ENCODE data around the gene CORO2A. TPM values are rescaled to one million over a fixed set of nuclear protein-coding genes. Genes with fewer than 3 reads are reported as not detected.

The CORO2A gene
- total and polyA plus RNA-seq, 2 of the 13 experiments (the other 11 are each of a cell fraction or from before 2014, with no cell fraction given) = 14.4 to 15.3 TPM

- DNase-seq (ENCODE audit: low spot score) = no peak
- TF ChIP-seq CEBPB (IDR thresholded peaks at IDR 0.05; ENCODE audit: borderline replicate concordance, low read depth, low read length) = peak; percentile 30; the same call in 1 of the 2 replicates
- no peak for TF ChIP-seq KIAA2018 (CRISPR knock-in tag; IDR thresholded peaks at IDR 0.05; ENCODE audit: borderline replicate concordance)
- TF ChIP-seq TFAP4 (IDR thresholded peaks at IDR 0.05; ENCODE audit: borderline replicate concordance, low read depth) = no peak
- TF ChIP-seq NR0B2 (CRISPR knock-in tag; IDR thresholded peaks at IDR 0.05) = no peak
- TF ChIP-seq NFATC3 (CRISPR knock-in tag; IDR thresholded peaks at IDR 0.05) = no peak
- TF ChIP-seq ZSCAN25 (CRISPR knock-in tag; IDR thresholded peaks at IDR 0.05) = no peak
- no peak for TF ChIP-seq HOXA3 (CRISPR knock-in tag; IDR thresholded peaks at IDR 0.05)
- Histone ChIP-seq H3K4me1 (ENCODE audit: insufficient read depth, low read length) (peaks cover 38% of the 10 kb centered on the region), H3K4me3 (replicated peaks in 1 of 3; ENCODE audit: insufficient read depth in 1 of 3, low read depth in 2 of 3, low read length in 3 of 3) (no peak overlapping the region), H3K4me2 (ENCODE audit: low read depth, low read length) (no peak overlapping the region), H4K20me1 (ENCODE audit: insufficient read depth, low read length) (no peaks in the 10 kb centered on the region), H3K79me2 (ENCODE audit: insufficient read depth, low read length) (no peaks in the 10 kb centered on the region), H3K27me3 (ENCODE audit: control insufficient read depth in 1 of 2, insufficient read depth in 2 of 2, low read length in 2 of 2) (no peaks in the 10 kb centered on the region), H3K9ac (ENCODE audit: insufficient read depth, low read depth, low read length) (no peak overlapping the region), H2AFZ (ENCODE audit: low read length) (no peak overlapping the region), H3K36me3 (replicated peaks in 1 of 2; ENCODE audit: control insufficient read depth in 1 of 2, insufficient read depth in 2 of 2, low read length in 2 of 2) (peaks cover 17 to 68% of the 10 kb centered on the region in 2 experiments), H3K9me3 (ENCODE audit: low read length) (no peaks in the 10 kb centered on the region), H3K27ac (ENCODE audit: extremely low read length, insufficient read depth, low read length) (no peak overlapping the region)
- CTCF ChIA-PET (ENCODE audit: low intra/inter-chr PET ratio, low total read pairs) = no interaction called here
- FAIRE-seq = no peak
- POLR2A ChIA-PET = no interaction called here
- no TSS peak for BruUV-seq (replicated peaks)
- intact Hi-C loops (cut with micrococcal nuclease; ENCODE audit: unreplicated experiment) = no loop called here
- in situ Hi-C loops (cut with HindIII; ENCODE audit: extremely low pct_ligation_motif_present, low pct_unique_long_range_greater_than_20kb) = no loop called here
- 97% methylated on average over 1 of the region's 1 CpG for WGBS (ENCODE audit: low lambda C conversion rate)
- no peak for ATAC-seq
These were observed 112.1 kb downstream of the CORO2A start for GRCh38 chr9:98080326-98080725.

All from HepG2 (cell line).